Activated CD4-positive, alpha-beta T cell treated with anti-CD3 and anti-CD28 coated beads, Interleukin-2, amount 50 U/mL, for 4 hours (primary cell): ENCODE data around the gene OR2B2.
A peak's percentile ranks its signal among the peaks of the same experiment; 100 is the strongest.
"Not testable (repeated sequence)": the region's sequence is repeated elsewhere in the genome, so short reads cannot be mapped to it uniquely, and the experiment has no call there.

Source experiments
- DNase-seq, 2 experiments: peaks; one replicate each; pipeline ENCODE4 v3.0.0-alpha.2; 2020

OR2B2 gene

GRCh38 chr6:27911956-27912446 lies at the start of gene OR2B2:
TSS of gene OR2B2 (minus strand) at chr6:27912396. CDS start at chr6:27912319, 77 bp downstream.
- no peak for DNase-seq

GRCh38 chr6:27957516-27957915 lies 45.3 kb upstream of the OR2B2 start:
- DNase-seq = no peak

GRCh38 chr6:27956941-27957340 lies 44.7 kb upstream of the OR2B2 start, which contains the start of gene OR2B6:
TSS of gene OR2B6 (plus strand) at chr6:27957241. CDS start at chr6:27957241, 0 bp downstream.
- DNase-seq = no peak

DNA sequence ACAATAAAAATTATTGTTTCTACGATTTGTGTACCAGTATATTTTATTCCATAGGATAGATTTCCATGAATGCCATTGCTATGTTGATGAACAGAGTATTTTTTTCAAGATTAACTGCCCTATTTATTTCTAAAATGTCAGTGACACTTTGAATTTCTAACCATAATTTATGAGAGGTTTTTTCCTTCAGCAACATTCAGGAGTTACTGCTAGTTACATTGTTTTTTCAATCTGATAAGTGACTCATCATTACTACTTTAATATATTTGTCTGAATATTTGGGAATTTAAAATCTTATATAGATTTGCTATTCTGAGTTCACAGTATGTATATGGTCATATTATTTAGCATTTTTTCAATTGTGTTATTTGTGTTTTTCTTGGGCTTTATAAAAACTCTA lies 38.8 kb upstream of the OR2B2 start:
- no peak for DNase-seq

DNA sequence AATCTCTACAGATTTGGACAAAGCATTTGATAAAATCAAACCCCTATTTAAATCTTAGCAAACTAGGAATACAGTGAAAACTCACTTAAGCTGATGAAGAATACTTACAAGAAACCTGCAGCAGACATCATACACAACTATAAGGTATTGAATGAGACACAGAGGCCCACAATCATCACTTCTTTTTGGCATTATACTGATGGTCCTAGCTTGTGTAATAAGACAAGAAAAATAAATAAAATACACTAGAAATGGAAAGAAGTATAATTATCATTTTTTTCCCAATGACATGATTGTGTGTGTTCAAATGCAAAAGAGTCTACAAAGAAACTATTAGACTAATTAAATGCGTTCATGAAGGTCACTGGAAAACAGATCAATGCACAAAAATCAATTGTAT lies 36.0 kb upstream of the OR2B2 start:
- no peak for DNase-seq

- DNase-seq = not testable (repeated sequence)
These were observed 30.9 kb upstream of the OR2B2 start for GRCh38 chr6:27943072-27943471.

DNA sequence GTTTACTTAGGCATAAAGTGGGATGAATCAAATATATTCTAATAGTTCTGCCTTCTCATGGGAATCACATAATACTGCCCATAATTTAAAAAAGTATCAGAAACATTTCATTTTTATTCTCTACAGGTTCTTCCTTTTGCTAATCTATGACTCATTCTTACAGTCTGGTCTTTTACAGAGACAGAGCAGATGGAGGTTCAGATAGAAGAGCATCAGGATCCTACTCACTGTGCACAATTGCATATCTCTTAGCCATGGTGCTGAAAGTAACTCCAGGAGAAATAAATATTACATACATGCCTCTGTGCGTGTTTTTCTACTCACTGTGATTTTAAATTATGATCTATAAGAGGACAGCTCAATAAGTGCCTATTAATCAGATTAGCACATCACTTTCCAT lies 28.6 kb upstream of the OR2B2 start:
- DNase-seq = no peak

- DNase-seq = no peak
These were observed 19.0 kb upstream of the OR2B2 start for GRCh38 chr6:27931209-27931608.

GRCh38 chr6:27929930-27930329 lies 17.7 kb upstream of the OR2B2 start:
- not testable (repeated sequence) for DNase-seq

DNA sequence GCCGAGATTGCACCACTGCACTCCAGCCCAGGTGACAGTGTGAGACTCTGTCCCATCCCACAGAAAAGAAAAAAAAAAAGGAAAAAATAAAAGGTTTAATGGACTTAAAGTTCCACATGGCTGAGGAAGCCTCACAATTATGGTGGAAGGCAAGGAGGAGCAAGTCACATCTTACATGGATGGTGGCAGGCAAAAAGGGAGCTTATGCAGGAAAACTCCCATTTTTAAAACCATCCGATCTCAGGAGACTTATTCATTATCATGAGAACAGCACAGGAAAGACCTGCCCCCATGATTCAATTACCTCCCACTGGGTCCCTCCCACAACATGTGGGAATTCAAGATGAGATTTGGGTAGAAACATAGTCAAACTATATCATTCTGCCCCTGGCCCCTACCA lies 15.8 kb upstream of the OR2B2 start:
- DNase-seq = not testable (repeated sequence)

DNA sequence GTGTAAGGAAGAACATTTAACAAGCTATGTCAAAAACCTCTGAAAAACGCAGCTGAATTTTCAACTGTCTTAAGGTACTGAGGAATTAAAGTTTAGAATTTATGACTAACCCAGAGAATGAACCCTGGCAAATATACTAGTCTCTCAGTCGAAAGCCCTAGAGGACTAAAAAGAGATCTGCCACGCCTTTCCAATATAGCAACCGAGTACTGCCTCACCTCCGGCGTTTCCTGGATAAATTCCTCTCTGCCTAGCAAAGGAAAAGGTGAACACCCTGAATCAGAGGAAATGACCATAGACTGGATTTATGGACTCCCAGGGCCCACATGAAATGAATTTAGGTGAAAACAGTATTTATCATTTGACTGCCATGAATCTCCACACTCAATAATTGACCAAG lies 12.0 kb upstream of the OR2B2 start:
- DNase-seq = no peak

DNA sequence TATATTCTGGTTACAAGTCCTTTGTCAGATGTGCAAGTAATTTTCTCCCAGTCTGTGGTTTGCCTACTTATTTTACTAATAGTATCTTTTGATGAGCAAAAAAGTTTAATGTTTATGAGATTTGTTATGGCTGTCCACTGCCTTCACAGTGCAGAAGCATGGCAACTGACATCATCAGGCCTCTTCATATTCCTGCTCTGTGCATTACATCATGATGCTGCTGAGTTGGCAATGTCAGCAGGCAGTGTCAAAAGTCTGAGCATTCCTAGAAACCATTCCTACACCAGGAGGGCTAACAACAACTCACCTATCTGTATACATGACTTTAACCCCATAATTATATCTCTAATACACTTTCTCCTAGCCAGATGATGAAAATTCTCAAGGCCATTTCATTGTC lies 10.8 kb upstream of the OR2B2 start:
- no peak for DNase-seq

- DNase-seq = no peak
These were observed 4.2 kb downstream of the OR2B2 start for GRCh38 chr6:27908017-27908416.

GRCh38 chr6:27902335-27903314 lies 9.6 kb downstream of the OR2B2 start:
- DNase-seq = peak; percentile 84 to 89

- no peak for DNase-seq
These were observed 10.4 kb downstream of the OR2B2 start for GRCh38 chr6:27901801-27902200.

GRCh38 chr6:27900197-27900596 lies 12.0 kb downstream of the OR2B2 start:
- DNase-seq = not testable (repeated sequence)

DNA sequence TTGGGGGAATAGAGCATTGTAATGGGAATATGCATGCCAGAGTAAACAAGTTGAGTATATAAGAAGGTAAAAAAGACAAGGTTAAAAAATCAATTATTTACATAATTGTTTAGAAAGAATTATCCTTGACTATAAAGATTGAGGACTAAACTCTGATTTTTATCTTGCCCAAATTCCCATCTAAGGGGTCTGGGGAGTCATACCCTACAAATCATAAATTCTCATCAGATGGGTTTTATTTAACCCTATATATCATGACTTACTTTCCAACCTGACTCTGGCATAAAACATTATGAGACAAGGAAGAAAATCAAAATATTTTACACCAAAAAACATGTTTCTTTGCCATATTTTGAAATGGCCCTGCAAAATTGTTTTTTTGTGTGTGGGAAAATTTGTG lies 12.7 kb downstream of the OR2B2 start:
- DNase-seq = no peak

DNA sequence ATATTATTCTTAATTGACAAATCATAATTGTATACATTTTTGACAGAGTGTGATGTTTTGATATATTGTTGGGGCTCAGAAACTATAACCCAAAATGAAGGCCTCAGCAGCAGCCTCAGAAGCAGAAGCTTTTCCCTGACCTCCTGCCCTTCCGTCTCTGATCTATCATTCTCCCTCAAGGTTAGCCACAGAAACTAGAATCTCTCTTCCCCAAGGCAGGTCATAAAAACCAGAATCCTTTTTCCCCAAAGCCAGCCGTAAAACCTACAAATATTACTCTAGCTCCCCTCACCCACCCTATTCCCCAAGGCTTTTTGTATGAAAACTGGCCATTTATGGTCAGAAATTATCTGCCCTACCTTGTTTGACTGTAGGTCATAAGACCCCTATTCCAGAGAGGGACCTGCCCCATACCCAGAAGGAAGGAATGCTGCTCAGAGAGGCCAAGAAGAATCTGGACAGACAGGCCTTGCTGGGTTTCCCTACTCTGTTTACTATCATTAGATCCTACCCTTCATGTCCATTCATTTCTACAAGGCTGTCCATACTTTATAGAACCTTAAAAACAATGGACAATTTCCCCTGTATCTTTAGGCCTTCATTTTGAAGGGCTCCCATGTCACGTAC lies 14.5 kb downstream of the OR2B2 start:
- no peak for DNase-seq

DNA sequence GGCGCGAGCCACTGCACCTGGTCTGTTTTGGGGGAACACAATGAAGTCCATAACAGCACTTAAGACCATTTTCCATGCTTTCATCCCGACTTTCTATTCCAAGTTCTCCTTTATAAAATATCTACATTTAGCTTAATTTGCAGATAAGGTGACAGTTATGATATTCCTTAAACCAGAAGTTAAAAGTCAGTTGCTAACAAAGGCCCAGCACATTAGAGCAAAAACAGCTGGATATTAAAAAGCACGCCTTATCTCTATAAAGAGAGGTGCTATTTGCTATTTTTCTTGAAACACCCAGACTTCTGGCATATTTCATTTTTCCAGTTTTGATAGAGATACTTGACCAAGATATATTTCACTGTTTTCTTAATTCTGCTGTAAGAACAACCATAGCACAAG lies 15.8 kb downstream of the OR2B2 start:
- no peak for DNase-seq

DNA sequence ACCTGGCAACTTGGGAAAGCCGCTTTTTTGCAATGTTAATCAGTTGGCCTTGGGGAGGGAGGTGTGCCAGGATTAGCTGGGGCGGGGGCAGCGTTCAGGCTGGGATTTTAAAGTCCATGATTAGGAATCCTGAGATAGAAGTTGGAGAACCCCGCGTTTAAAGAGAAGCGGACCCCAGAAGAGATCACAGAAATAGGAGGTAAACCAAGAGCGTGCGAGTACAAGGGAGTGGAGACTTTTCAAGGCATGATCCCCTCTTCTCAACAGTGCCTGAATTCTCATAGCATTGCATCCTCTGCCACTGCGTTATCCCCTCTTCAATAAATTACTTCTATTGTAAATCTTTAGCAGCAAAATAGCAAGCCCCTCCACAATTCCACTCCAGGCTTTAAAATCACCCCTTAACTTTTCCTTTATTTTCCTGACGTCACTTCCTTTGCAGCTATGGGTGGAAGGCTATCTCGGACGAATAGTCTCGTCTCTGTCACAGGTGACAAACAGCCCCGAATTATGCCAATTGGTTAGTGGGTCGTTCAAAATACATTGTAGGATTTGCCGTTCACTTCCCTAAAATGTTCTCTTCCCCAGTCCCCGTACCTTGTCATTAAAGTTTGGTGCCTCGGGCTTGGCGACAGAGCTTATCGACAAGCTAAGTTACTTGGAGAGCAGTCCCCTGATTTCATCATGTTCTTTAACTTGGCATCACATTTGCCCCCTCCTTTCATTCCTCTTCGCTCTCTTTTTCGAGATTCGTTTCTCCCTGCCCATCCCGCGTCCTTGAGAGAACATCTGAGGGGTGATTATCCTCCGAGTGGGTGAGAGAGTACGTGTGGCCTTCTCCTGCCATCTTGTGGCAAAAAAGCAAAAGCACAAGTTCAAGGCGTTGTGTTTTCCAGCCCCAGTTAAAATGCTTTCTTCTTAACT lies 17.1 kb downstream of the OR2B2 start:
- DNase-seq = peak; percentile 43 to 46

DNA sequence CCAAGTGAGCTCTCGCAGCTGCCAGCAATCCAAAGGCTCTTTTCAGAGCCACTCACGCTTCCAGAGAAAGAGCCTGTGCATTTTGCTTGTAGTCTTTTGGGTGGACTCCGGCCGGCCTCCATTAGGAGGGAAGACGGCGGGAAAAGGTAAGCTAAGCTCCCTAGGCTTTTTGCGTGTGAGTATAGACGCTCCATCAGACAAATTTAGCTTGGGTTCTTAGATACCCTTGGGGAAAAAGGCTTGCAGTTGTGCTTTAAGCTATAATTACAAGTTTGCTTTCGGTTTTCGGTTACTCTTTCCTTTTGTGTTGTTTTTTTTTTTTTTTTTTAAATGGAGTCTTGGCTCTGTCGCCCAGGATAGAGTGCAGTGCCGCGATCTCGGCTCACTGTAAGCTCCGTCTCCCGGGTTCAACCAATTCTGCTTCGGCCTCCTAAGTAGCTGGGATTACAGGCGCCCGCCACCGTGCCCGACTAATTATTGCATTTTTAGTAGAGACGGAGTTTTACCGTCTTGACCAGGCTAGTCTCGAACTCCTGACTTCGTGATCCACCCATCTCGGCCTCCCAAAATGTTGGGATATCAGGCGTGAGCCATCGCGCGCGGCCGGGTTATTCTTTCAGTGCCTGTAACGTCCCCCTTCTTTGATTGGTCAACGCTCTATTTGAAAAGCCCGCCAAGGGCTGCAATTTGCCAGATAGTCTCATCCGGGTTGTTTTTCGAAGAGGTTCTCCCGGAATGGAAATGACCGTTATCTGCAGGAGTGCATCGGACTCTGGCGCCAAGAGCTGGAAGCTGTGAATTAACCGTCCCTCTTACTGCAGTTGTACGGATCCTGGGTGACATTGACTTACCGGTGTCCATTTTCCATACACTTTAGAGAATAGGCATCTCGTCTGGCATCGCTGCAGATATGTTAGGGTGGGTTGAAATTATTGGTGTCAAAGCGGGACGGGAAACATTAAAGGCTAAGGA lies 18.1 kb downstream of the OR2B2 start:
- peak; percentile 57 to 62 for DNase-seq
